Measurements from ENCODE around the gene SRPX2.
A peak's percentile ranks its signal among the peaks of the same experiment; 100 is the strongest.

SRPX2 gene

DNA sequence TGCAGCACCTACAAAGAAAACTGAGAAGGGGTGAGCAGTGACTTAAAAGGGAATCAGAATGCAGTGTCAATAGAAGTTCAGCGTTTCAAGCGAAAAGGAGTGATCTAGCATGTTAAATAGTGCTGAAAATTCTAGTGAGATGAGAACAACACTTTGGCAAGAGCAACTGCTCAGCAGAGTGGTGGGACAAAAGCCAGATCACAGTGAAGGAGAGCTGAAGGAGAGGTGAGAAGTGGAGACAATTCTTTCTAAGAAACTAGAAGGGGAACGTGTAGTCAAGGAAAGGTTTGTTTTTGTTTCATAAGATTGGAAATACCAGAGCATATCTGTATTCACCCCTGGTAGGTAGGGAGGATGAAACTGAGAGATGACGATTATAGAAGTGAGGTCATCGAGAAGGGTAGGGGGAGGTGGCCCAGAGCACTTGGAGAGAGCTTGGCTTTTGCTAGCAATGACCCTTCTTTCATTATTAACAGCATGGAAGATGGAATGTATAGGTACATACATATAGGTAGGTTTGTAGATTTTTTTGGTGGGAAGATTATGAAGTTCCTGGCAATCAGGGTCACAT is 33.7 kb downstream of the SRPX2 start:
- Histone ChIP-seq H3K27ac (ENCODE audit: extremely low read depth, low read depth, low read length) (no peak overlapping the region), H3K36me3 (ENCODE audit: control insufficient read depth in 2 of 2, insufficient read depth in 1 of 2, low read length in 2 of 2) (peaks cover 0 to 18% of the 10 kb centered on the region in 2 experiments; a peak in 1 of 3 replicates), H3K9me3 (ENCODE audit: control insufficient read depth, insufficient read depth, low read depth, low read length) (no peaks in the 10 kb centered on the region), H3K4me1 (ENCODE audit: control insufficient read depth, insufficient read depth, low read length) (no peaks in the 10 kb centered on the region), H3K4me3 (ENCODE audit: low read depth, low read length) (no peak overlapping the region)
- CTCF ChIA-PET = interaction anchor here (0.9 to 21.6 kb wide), 3 partner anchors 8 to 89 kb away, joined by 4 to 540 read pairs (median 26); no protein-coding TSS in a partner anchor
- TF ChIP-seq, protein P1, sequence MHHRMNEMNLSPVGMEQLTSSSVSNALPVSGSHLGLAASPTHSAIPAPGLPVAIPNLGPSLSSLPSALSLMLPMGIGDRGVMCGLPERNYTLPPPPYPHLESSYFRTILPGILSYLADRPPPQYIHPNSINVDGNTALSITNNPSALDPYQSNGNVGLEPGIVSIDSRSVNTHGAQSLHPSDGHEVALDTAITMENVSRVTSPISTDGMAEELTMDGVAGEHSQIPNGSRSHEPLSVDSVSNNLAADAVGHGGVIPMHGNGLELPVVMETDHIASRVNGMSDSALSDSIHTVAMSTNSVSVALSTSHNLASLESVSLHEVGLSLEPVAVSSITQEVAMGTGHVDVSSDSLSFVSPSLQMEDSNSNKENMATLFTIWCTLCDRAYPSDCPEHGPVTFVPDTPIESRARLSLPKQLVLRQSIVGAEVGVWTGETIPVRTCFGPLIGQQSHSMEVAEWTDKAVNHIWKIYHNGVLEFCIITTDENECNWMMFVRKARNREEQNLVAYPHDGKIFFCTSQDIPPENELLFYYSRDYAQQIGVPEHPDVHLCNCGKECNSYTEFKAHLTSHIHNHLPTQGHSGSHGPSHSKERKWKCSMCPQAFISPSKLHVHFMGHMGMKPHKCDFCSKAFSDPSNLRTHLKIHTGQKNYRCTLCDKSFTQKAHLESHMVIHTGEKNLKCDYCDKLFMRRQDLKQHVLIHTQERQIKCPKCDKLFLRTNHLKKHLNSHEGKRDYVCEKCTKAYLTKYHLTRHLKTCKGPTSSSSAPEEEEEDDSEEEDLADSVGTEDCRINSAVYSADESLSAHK (tag by site-specific recombination; IDR thresholded peaks at IDR 0.05) = no peak
- peak; percentile 13; the same call in 1 of the 2 replicates for TF ChIP-seq ATF2 (tag by site-specific recombination; IDR thresholded peaks at IDR 0.05; ENCODE audit: low read depth)
- POLR2A ChIA-PET = no interaction called here

DNA sequence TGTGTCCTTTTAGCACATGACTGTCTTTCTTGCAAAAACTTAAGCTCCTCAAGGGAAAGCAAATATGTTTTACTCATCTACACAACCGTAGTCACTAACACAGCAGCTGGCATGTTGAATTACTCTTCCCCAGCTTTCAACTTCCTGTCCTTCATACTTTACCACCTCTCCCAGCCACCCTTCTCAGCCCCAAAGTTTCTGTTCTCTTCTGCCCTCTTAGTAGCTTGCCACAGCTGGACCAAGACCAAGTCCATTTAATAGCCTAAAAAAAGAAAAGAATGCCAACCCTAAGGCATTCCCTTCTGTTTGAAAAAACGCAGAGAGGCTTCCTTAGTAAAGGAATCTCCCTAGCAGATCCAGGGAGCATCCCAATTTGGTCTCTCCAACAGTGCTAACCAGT is 36.8 kb downstream of the SRPX2 start:
- H3K36me3 ChIP-seq (ENCODE audit: control insufficient read depth in 2 of 2, insufficient read depth in 1 of 2, low read length in 2 of 2) = peaks cover 0 to 7% of the 10 kb centered on the region in 2 experiments; a peak in 1 of 3 replicates
- ChIA-PET POLR2A (interaction anchor here (0.5 kb wide), 1 partner anchor 9 kb away, joined by 3 read pairs; no protein-coding TSS in a partner anchor), CTCF (interaction anchor here (0.6 to 21.6 kb wide), 3 partner anchors 9 to 1419 kb away, joined by 3 to 540 read pairs (median 21); no protein-coding TSS in a partner anchor)
- H3K27ac ChIP-seq (ENCODE audit: extremely low read depth, low read depth, low read length) = no peak overlapping the region
- no peak overlapping the region for H3K4me3 ChIP-seq (ENCODE audit: low read depth, low read length)
- TF ChIP-seq KLF1 (tag by site-specific recombination; IDR thresholded peaks at IDR 0.05) = no peak
- no peak for TF ChIP-seq ZNF354C (tag by site-specific recombination; IDR thresholded peaks at IDR 0.05; ENCODE audit: borderline replicate concordance, low read depth)
- no peak for TF ChIP-seq ZNF658 (tag by site-specific recombination; IDR thresholded peaks at IDR 0.05)
- TF ChIP-seq ZBTB48 (tag by site-specific recombination; IDR thresholded peaks at IDR 0.05) = no peak
- TF ChIP-seq, protein P2, sequence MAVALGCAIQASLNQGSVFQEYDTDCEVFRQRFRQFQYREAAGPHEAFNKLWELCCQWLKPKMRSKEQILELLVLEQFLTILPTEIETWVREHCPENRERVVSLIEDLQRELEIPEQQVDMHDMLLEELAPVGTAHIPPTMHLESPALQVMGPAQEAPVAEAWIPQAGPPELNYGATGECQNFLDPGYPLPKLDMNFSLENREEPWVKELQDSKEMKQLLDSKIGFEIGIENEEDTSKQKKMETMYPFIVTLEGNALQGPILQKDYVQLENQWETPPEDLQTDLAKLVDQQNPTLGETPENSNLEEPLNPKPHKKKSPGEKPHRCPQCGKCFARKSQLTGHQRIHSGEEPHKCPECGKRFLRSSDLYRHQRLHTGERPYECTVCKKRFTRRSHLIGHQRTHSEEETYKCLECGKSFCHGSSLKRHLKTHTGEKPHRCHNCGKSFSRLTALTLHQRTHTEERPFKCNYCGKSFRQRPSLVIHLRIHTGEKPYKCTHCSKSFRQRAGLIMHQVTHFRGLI (tag by site-specific recombination; IDR thresholded peaks at IDR 0.05) = no peak
- TF ChIP-seq ZNF112 (tag by site-specific recombination; IDR thresholded peaks at IDR 0.05) = no peak
- no peak for TF ChIP-seq ZNF521 (tag by site-specific recombination; IDR thresholded peaks at IDR 0.05)
- no peak for TF ChIP-seq ZNF133 (tag by site-specific recombination; IDR thresholded peaks at IDR 0.05)
- TF ChIP-seq ZBTB44 (tag by site-specific recombination; IDR thresholded peaks at IDR 0.05) = no peak
- no peak for TF ChIP-seq GLIS1 (tag by site-specific recombination; IDR thresholded peaks at IDR 0.05)
- no peak for TF ChIP-seq MEIS1 (CRISPR knock-in tag; IDR thresholded peaks at IDR 0.05; ENCODE audit: borderline replicate concordance)
- no peak for TF ChIP-seq ZNF843 (tag by site-specific recombination; IDR thresholded peaks at IDR 0.05)
- H3K4me1 ChIP-seq (ENCODE audit: control insufficient read depth, insufficient read depth, low read length) = no peaks in the 10 kb centered on the region
- H3K9me3 ChIP-seq (ENCODE audit: control insufficient read depth, insufficient read depth, low read depth, low read length) = no peaks in the 10 kb centered on the region

Measured in HEK293 (cell line).